Type B pancreatic cell (in vitro differentiated cells): Measurements from ENCODE around the gene KISS1R. TPM values are rescaled to one million over a fixed set of nuclear protein-coding genes. Genes with fewer than 3 reads are reported as not detected.
A peak's percentile ranks its signal among the peaks of the same experiment; 100 is the strongest.
"Not testable (repeated sequence)": the region's sequence is repeated elsewhere in the genome, so short reads cannot be mapped to it uniquely, and the experiment has no call there.

Experiments
- DNase-seq: peaks from one replicate; pipeline ENCODE4 v3.0.0; 2021; ENCODE audit warnings: mixed read lengths; ENCODE audit not compliant: unreplicated experiment; ENCODE audit errors: extremely low spot score
- H3K27ac Mint-ChIP-seq: 2 replicates; pipeline ENCODE4 v1.8.0; 2021; ENCODE audit warnings: mild to moderate bottlenecking, mixed read lengths
- H3K27me3 Mint-ChIP-seq: 2 replicates; pipeline ENCODE4 v1.8.0; 2021; ENCODE audit warnings: mixed read lengths
- H3K36me3 Mint-ChIP-seq: 2 replicates; pipeline ENCODE4 v1.8.0; 2021; ENCODE audit warnings: mixed read lengths
- H3K4me1 Mint-ChIP-seq: one replicate; pipeline ENCODE4 v1.8.0; 2021; ENCODE audit warnings: mixed read lengths; ENCODE audit not compliant: unreplicated experiment
- H3K4me3 Mint-ChIP-seq: 2 replicates; pipeline ENCODE4 v1.8.0; 2021; ENCODE audit warnings: mild to moderate bottlenecking, mixed read lengths
- H3K9me3 Mint-ChIP-seq: 2 replicates; pipeline ENCODE4 v1.8.0; 2021; ENCODE audit warnings: mixed read lengths
- total RNA-seq: library from RNA; stranded (reverse); gene quantifications from 2 replicates; pipeline ENCODE4 v1.2.1, GENCODE V29; 2021; ENCODE audit warnings: low replicate concordance
- TF ChIP-seq, protein P1 (sequence below): fragments of 200-600 bp; sonication (generic); conservative IDR thresholded peaks from 2 replicates; pipeline ENCODE4 v1.5.0; 2021; ENCODE audit warnings: antibody characterized with exemption, mild to moderate bottlenecking

Gene KISS1R
- total RNA-seq, 1 donor from 2014 or later, result 1.2 TPM

DNA sequence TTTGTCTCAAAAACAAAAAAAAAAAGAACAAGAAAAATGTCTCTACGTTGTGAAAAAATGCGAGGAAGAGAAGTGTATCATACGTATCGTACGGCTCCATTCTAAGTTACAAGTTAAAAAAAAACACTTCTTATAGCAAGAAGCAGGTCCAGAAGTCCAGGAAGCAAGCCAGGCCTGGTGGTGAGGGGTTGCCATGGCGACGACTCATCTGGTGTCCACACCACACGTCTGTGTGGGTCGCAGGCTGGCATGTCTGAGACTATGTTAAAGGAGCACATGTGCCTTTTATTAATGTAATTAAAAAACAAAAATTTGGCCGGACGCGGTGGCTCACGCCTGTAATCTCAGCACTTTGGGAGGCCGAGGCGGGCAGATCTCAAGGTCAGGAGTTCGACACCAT is 30.1 kb upstream of the KISS1R start:
- no peak overlapping the region for H3K27ac Mint-ChIP-seq
- no peak overlapping the region for H3K4me3 Mint-ChIP-seq

DNA sequence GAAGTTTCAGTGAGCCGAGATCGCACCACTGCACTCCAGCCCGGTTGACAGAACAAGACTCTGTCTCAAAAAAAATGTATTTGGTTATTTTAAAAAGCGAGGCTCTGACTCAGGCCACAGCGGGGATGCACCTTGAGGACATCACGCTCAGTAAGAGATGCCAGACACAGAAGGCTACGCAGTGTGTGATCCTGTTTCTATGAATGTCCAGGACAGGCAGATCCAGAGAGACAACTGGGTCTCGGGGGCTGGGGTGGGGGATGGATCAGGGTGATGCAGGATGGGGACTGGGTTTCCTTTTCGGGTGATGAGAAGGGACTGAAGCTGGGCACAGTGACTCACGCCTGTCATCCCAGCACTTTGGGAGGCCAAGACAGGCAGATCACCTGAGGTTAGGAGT is 29.5 kb upstream of the KISS1R start:
- Mint-ChIP-seq H3K27ac (no peak overlapping the region), H3K4me3 (no peak overlapping the region), H3K4me1 (no peaks in the 10 kb centered on the region), H3K27me3 (no peaks in the 10 kb centered on the region), H3K36me3 (no peaks in the 10 kb centered on the region), H3K9me3 (no peaks in the 10 kb centered on the region)
- TF ChIP-seq, protein P1, sequence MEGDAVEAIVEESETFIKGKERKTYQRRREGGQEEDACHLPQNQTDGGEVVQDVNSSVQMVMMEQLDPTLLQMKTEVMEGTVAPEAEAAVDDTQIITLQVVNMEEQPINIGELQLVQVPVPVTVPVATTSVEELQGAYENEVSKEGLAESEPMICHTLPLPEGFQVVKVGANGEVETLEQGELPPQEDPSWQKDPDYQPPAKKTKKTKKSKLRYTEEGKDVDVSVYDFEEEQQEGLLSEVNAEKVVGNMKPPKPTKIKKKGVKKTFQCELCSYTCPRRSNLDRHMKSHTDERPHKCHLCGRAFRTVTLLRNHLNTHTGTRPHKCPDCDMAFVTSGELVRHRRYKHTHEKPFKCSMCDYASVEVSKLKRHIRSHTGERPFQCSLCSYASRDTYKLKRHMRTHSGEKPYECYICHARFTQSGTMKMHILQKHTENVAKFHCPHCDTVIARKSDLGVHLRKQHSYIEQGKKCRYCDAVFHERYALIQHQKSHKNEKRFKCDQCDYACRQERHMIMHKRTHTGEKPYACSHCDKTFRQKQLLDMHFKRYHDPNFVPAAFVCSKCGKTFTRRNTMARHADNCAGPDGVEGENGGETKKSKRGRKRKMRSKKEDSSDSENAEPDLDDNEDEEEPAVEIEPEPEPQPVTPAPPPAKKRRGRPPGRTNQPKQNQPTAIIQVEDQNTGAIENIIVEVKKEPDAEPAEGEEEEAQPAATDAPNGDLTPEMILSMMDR, result no peak
- no peak for DNase-seq

More for the DNA sequence above, 30.1 kb upstream of the KISS1R start:
- no peaks in the 10 kb centered on the region for H3K27me3 Mint-ChIP-seq
- TF ChIP-seq, protein P1, result no peak
- H3K4me1 Mint-ChIP-seq, result no peaks in the 10 kb centered on the region
- no peaks in the 10 kb centered on the region for H3K36me3 Mint-ChIP-seq
- no peak for DNase-seq
- H3K9me3 Mint-ChIP-seq, result no peaks in the 10 kb centered on the region

DNA sequence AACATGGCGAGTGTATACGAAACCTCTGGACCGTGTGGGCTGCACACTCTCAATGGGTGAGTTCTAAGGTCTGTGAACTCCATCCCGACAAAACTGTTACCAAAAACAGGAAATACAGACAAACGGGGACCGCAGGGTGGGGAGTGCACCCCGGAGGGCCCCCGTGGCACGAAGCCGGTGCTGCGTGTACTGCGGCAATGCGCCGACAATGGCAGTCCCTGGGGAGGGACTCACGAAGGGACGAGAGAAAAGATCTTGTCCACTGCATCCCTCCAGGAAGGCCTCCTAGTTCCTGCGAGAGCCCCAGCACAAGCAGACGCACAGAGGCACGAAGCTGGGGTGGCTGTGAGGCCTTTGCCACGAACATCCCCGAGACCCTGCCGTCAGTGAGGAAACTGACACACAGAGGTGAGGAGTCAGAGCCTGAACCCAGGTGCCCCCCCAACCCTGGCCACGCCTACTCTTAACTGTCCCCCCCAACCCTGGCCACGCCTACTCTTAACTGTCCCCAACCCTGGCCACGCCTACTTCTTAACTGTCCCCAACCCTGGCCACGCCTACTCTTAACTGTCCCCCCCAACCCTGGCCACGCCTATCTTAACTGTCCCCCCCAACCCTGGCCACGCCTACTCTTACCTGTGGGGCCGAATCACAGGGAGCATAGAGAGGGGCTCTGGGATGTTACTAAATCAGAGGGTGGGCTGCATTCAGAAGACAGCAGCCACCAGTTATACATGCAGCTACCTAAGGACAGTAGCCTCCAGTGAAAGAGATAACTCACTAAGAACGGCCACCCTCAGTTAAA is 28.4 kb upstream of the KISS1R start:
- Mint-ChIP-seq H3K9me3 (no peaks in the 10 kb centered on the region), H3K27me3 (peaks cover 5% of the 10 kb centered on the region), H3K4me1 (peaks cover 6% of the 10 kb centered on the region), H3K36me3 (peaks cover 4% of the 10 kb centered on the region), H3K4me3 (no peak overlapping the region), H3K27ac (no peak overlapping the region)
- DNase-seq, result no peak
- TF ChIP-seq, protein P1, result no peak

DNA sequence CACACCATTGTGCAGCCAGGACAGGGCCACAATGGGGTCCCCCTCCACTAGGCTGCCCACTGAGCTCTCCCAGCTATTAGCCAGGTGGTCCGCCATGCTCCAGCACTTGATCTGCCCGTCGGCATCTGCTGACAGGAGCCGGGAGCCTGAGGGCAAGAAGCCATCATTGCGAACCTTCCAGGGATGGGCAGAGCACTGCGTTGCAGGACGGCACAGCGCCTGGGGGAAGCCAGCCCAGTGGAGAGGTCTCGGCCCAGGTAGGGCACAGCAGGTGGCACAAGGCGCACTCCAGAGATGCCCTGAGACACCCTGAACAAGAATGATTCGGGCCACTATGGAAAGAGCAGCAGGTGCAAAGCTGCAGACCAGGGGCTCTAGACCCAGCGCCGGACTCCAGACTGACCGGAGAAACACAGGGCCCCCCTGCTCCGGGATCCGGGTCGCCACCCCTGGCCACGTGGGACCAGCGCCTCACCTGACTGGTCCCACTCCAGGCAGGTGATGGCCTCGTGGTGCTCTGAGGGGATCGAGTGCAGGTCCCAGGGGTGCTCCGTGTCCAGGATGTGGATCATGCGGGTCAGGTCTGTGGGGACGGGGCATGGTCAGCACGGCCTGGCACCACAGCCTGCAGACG is 27.4 kb upstream of the KISS1R start:
- peaks cover 4% of the 10 kb centered on the region for H3K36me3 Mint-ChIP-seq
- no peaks in the 10 kb centered on the region for H3K9me3 Mint-ChIP-seq
- no peak for DNase-seq
- H3K4me1 Mint-ChIP-seq, result peaks cover 6% of the 10 kb centered on the region
- H3K4me3 Mint-ChIP-seq, result peak overlapping the region; percentile 45
- TF ChIP-seq, protein P1, result no peak
- H3K27ac Mint-ChIP-seq, result no peak overlapping the region
- H3K27me3 Mint-ChIP-seq, result peaks cover 5% of the 10 kb centered on the region

DNA sequence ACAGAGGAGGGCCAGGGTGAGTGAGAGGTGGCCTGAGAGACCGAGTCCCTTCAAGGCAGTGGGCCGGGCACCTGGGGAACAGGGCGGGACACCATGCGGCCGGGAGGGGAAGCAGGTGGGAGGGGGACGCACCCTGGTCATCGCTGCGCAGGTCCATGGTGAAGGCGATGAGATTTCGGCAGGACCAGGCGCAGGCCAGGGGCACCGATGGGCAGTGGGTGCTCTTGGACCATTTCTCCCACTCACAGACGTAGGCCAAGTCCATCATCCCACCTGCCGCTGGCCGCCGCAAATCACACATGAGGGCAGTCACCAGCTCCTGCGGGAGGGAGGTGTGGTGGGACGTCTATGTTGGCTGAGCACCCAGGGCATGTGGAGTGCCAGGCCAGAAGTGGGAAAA is 26.3 kb upstream of the KISS1R start:
- Mint-ChIP-seq H3K36me3 (peaks cover 4% of the 10 kb centered on the region), H3K4me3 (peak overlapping the region; percentile 75), H3K27ac (peak overlapping the region; percentile 62), H3K27me3 (peaks cover 5% of the 10 kb centered on the region), H3K9me3 (no peaks in the 10 kb centered on the region), H3K4me1 (peaks cover 6% of the 10 kb centered on the region)
- TF ChIP-seq, protein P1, result no peak
- no peak for DNase-seq

DNA sequence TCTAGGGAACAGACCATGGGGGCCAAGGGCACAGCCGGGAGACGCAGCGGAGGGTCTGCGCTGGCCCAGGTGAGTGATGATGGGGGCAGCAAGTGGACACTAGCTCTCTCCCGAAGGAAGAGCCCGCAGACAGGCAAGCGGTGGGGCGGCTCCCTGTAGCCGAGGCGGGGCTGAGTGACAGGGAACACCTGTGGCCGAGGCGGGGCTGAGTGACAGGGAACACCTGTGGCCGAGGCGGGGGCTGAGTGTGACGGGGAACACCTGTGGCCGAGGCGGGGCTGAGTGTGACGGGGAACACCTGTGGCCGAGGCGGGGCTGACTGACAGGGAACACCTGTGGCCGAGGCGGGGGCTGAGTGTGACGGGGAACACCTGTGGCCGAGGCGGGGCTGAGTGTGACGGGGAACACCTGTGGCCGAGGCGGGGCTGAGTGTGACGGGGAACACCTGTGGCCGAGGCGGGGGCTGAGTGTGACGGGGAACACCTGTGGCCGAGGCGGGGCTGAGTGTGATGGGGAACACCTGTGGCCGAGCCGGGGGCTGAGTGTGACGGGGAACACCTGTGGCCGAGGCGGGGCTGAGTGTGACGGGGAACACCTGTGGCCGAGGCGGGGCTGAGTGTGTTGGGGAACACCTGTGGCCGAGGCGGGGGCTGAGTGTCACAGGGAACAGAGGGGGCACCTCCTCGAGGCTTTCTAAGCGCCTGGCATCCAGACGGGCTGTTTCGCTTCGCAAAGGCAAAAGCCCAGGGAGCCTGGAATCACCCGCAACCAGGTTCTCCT is 25.5 kb upstream of the KISS1R start:
- not testable (repeated sequence) for H3K9me3 Mint-ChIP-seq, H3K36me3 Mint-ChIP-seq, DNase-seq, H3K27me3 Mint-ChIP-seq, H3K4me1 Mint-ChIP-seq
- Mint-ChIP-seq H3K27ac (peak overlapping the region; percentile 83), H3K4me3 (peak overlapping the region; percentile 86)
